NB4 (cell line): ENCODE data around the gene APOBEC3A.

Experiments used
- CTCF ChIP-seq: IDR thresholded peaks from one replicate; pipeline ENCODE4 v1.5.1; 2012; ENCODE audit warnings: low read depth, low read length
- MAX ChIP-seq: IDR thresholded peaks from 2 replicates; pipeline ENCODE4 v1.6.1; 2011; ENCODE audit warnings: low read depth, low read length
- POLR2A ChIP-seq: IDR thresholded peaks from 2 replicates; pipeline ENCODE4 v1.6.1; 2011; ENCODE audit warnings: mild to moderate bottlenecking; ENCODE audit not compliant: insufficient read length; ENCODE audit errors: extremely low read depth

GRCh38 chr22:38937541-38937940, 19.9 kb upstream of the APOBEC3A start:
- no peak for TF ChIP-seq MAX
- TF ChIP-seq POLR2A: no peak
- TF ChIP-seq CTCF: no peak
